HG02981 (cell line): Measurements from ENCODE around the gene CTAG1A.
"Not testable (repeated sequence)": the region's sequence is repeated elsewhere in the genome, so short reads cannot be mapped to it uniquely, and the experiment has no call there.

Experiments
- ATAC-seq: cut with Tn5 transposase; IDR thresholded peaks from one replicate; pipeline ENCODE4 v1.9.1; 2021; ENCODE audit warnings: mild to moderate bottlenecking, moderate library complexity; ENCODE audit not compliant: unreplicated experiment

CTAG1A gene

DNA sequence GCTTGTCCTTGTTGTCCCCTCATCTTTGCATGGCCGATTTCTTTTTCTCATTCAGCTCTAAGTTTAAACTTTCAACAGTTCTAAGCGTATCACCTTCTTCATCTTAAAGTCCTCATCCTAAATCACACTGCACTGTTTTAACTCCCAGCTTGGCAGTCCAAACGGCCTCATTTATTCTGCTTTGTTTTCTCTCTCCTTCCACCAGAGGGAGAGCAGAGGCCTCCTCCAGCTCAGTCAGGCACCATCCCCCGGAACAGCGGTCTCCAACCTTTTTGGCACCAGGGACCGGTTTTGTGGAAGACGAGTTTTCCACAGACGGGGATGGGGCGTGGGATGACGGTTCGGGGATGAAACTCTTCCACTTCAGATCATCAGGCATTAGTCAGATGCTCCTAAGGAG, 14.6 kb upstream of the CTAG1A start:
- ATAC-seq: not testable (repeated sequence)

GRCh38 chrX:154573061-154573460, 11.9 kb upstream of the CTAG1A start:
- ATAC-seq: not testable (repeated sequence)

GRCh38 chrX:154575076-154575475, 9.9 kb upstream of the CTAG1A start:
- not testable (repeated sequence) for ATAC-seq

DNA sequence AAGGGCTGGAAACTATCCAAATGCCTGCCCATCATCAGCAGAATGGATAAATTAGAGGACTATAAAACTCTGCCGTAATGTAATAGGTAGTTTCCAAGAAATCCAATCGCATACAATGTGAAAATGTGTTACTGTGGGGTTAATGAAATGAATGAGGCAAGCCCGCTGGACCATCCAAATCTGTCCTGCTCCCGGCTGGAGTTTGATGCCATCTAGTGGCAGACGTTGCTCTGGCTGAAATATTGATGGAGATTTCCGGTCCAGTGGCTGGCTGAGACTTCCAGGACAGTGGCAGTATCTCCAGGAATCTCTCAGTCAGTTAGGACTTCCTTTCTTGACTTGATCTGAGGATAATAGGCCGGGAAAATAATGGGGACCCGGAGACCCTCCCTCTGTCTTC, 1.9 kb upstream of the CTAG1A start:
- not testable (repeated sequence) for ATAC-seq

GRCh38 chrX:154590415-154590814, 5.5 kb downstream of the CTAG1A start:
- not testable (repeated sequence) for ATAC-seq

DNA sequence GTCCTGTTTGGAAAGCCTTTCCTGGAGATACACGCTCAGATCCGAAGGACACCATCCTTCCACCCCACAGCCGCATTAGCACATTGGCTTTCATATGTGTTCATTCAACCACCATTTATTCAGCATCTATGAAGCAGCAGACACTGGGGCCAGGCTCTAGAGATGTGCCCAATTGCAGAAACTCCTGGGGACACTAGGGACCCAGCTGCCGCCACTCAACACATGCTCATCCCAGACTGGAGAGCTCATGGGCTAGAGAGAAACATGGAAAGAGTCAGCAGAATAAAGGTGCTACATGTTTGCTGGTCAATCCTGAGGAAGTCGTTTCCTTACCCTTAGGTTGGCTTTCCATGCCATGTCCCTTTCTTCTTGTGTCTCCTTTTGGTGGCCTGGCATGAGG, 7.6 kb downstream of the CTAG1A start:
- no peak for ATAC-seq

DNA sequence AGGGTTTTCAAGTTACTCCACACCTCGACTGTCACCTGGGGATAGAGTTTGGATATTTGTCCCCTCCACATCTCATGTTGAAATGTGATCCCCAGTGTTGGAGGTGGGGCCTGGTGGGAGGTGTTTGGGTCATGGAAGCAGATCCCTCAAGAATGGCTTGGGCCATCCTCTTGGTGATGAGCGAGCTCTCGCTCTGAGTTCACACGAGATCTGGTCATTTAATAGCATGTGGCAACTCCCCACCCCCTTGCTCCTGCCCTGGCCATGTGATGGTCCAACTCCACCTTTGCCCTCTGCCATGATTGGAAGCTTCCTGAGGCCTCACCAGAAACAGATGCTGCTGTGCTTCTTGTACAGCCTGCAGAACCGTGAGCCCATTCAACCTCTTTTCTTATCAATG, 8.3 kb downstream of the CTAG1A start:
- no peak for ATAC-seq

GRCh38 chrX:154594491-154594890, 9.6 kb downstream of the CTAG1A start:
- no peak for ATAC-seq

- ATAC-seq: no peak
These were observed 10.8 kb downstream of the CTAG1A start for GRCh38 chrX:154595559-154596249.

DNA sequence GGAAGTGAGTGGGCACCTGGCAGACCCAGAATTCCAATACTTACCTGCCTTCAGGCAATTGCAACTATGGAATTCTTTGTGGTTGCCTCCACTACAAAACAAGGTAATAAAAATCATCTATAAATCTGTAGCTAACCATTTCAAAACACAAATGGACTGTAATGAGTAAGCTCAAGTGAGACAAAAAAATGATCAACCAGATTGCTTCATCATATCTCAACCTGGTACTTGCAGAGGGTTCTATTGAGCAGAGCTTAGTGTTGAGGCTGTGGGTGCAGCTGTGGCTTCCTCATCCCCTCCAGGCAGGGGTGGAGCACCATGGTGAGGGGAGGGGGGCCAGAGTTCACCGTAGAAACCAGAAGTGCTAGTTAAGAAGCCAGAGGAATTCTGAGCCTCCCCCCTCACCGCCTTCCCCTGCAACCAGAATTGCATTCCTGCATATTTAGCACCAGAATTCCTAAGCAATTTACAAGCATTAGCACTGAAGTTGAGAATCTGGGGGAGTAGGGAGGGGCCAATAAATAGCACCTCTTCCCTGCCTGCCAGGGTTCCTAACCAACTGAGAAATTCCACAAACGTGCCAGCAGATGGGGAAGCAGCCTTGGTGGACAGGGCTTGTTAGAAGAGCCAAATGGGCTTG, 11.5 kb downstream of the CTAG1A start:
- no peak for ATAC-seq

GRCh38 chrX:154597221-154597620, 12.3 kb downstream of the CTAG1A start:
- ATAC-seq: no peak

DNA sequence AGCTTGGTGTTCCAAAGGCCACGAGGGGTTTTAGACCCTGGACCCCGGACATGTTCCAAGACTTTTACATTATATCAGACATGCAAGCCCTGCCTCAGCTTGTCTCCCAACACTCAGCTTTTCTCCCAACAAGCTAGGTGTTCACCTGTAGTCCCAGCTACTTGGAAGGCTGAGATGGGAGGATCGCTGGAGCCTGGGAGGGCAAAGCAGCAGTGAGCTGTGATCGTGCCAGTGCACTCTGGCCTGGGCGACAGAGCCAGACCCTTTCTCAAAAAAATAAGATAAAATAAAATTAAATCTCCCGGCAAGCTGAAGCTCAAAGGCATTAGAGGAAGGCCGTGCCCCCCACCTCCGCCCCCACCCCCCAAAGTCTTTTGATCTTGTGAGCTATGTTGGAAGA, 13.7 kb downstream of the CTAG1A start:
- ATAC-seq: no peak

DNA sequence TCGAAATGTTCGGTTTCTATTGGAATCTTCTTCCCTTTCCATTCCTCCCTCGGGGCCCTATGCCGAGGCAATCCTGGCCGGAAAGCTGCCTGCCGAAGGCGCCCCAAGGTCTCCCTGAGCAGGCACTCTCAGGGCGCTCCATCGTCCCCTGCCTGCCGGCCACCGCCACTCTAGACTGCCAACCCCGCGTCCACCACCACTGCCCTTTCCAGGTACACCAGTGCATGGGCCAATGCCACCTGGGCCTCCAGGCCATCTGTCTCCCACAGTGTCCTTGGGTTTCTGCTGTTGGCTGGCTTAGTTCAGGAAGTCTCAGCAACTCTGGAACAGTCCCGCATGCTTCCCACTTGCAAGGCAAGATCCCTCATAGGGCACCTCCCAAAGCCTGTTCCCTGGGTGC, 14.6 kb downstream of the CTAG1A start:
- no peak for ATAC-seq

- no peak for ATAC-seq
These were observed 15.9 kb downstream of the CTAG1A start for GRCh38 chrX:154600759-154601374.

DNA sequence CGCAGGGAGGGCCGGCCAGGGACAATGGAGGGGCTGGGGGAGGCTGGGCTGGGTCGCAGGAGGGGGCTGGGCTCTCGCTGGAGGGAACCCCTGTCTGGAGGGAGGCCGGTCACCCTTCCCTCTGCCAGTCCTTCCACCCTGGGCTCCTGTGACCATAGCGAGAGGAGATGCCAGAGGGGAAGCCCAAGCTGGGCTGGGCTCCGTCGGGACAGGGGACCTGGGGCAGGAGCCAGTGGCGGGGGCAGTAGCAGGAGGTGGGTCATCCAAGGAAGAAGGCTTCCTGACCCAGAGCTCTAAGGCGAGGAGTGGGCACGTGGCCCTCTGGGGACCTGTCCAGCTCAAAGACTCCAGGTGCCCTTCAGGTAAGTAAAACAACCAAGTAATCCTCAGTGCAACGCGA, 17.3 kb downstream of the CTAG1A start:
- ATAC-seq: no peak

DNA sequence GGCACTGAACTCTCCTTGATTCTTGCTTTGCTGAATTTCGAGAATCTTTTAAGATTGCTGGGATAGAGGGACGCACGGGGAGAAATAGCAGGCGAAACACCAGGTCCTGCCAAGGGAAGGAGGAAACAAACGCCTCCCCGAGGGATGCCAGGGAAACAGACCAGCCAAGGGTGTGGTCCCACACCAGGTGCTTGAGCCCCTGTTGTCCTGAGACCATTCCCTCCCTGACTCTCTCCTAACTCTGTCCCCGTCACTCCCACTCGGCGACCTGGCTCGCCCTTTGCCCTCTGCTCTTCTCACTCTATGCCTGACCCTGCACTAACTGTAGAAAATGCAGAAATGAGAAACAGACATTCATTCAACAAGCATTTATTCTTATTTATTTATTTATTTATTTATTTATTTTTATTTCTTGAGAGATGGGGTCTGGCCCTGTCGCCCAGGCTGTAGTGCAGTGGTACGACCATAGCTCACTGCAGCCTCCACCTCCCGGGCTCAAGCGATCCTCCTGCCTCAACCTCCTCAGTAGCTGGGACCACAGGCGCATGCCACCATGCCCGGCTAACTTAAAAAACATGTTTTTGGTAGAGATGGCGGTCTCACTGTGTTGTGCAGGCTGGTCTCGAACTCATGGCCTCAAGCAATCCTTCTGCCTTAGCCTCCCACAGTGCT, 18.0 kb downstream of the CTAG1A start:
- no peak for ATAC-seq

DNA sequence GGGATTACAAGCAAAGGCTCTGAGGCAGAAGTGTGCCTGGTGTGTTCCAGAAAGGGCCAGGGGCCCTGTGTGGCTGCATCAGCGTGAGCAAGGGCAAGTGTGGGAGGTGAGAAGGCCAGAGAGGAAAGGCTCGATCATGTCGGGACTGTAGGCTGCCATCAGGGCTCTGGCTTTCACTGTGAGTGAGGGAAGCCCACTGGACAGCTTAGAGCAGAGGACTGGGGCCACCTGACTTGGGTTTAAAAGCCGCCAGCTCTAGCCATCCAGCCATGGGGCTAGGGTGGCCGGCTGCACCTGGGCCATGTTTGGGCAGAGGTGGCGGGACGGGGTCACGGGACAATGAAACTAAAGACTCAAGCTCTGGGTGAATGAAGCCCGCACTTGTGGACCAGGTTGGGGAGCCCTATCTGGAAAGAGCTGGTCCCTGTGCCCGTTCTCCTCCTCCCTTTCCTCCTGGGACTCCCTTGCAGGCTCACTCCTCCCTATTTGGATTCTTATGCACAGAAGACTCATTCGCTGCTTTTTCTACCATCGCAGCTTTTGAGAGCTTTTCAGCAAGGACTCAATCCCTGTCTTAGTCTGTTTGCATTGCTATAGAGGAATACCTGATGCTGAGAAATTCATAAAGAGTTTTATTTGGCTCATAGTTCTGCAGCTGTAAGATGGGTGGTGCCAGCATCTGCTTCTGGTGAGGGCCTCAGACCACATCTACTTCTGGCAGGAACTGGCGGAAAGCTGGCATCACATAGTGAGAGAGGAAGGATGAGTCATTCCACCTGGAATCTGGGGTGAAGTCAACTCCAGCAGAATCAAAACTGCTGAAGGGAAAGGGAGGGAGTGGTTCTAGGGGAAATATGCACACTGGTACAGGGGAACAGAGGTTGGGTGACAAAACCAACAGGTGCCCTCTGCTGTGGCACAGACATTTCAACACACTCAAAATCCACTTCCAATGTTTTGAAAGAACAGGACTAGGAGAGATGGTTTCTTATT, 18.8 kb downstream of the CTAG1A start:
- ATAC-seq: no peak

- no peak for ATAC-seq
These were observed 20.6 kb downstream of the CTAG1A start for GRCh38 chrX:154605566-154605965.

- ATAC-seq: no peak
These were observed 22.4 kb downstream of the CTAG1A start for GRCh38 chrX:154607370-154607769.

DNA sequence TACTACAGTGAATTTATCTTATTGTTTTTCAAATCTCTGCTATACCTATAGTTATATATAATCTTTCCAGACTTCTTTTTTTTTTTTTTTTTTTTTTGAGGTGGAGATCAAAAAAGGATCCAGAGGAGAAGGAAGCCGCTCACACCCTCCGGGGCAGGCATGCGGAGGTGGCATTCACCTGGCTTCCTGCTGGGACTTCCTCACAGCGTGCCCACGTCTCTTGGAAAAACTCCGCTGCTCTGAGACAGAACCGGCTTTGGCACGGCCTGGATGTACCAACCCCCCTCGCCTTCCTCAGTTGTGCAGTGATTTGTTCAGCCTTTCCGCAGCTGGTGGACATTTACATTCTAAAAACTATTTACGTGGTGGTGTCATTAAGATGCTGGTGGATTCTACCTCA, 23.0 kb downstream of the CTAG1A start:
- ATAC-seq: not testable (repeated sequence)
